ENCODE measurements around the gene ZNF618. TPM values are rescaled to one million over a fixed set of nuclear protein-coding genes. Genes with fewer than 3 reads are reported as not detected.

The ZNF618 gene
- total RNA-seq, 4 donors from 2014 or later = 2.1 to 6.2 (median 4.1) TPM

DNA sequence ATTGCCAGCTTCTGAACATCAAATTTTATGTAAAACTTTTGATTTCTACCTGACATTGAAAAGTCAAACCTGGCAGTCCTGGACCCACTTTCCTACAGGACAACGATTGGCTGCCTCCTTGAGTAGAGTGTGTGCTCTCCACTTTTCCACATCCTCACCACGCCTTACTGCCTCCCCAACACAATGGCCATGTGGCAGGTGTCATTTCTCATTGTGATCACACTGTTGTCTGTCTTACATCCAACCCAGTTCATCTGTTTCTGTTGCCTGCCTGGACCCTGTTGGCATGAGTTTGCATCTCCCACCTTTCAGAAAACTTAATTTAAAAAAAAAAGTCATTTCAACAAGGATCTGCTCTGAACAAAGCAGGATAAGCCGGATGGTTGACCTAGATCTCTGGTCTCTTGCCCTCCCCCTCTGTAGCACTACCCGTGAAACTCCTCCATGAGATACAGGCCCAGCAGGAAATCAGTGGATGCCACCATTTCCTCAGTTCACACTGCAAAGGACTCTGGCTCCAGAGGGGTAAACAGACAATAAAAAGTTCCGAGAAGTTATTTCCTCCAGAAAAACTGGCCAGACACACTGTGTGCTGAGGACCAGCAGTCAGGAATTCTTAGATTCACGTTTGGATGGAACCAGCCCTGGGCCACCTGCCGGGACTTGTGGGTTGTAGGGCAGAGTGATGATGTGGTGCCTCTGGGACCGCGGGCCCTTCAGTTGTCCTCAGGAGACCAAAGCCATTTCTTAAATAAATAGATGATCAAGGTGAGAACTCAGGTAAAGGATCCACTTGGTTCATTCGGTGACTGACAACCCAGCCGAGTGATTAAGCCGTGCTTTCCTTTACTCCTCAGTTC is 153.4 kb downstream of the ZNF618 start:
- WGBS, 2 donors (ENCODE audit: low coverage in 1 of 2) = 82 to 87% methylated on average over 9 to 11 of the region's 12 CpGs
- H3K27ac ChIP-seq = no peak overlapping the region
- no peaks in the 10 kb centered on the region for H3K4me1 ChIP-seq
- peaks cover 0 to 2% (median 0%) of the 10 kb centered on the region in 3 donors for H3K9me3 ChIP-seq
- no peak for ATAC-seq
- TF ChIP-seq POLR2AphosphoS5 (IDR thresholded peaks at IDR 0.05) = no peak
- no peak for TF ChIP-seq CTCF (IDR thresholded peaks at IDR 0.05)
- TF ChIP-seq EP300 (IDR thresholded peaks at IDR 0.05) = no peak
- TF ChIP-seq POLR2A (IDR thresholded peaks at IDR 0.05) = no peak
- H3K36me3 ChIP-seq = peaks cover 0 to 64% of the 10 kb centered on the region in 2 donors
- H3K4me3 ChIP-seq = no peak overlapping the region
- H3K27me3 ChIP-seq = no peaks in the 10 kb centered on the region

GRCh38 chr9:114030364-114030763 is 154.3 kb downstream of the ZNF618 start:
- no peaks in the 10 kb centered on the region for H3K4me1 ChIP-seq
- H3K9me3 ChIP-seq = no peaks in the 10 kb centered on the region
- 84 to 98% methylated on average over 4 of the region's 9 CpGs for WGBS, 2 donors (ENCODE audit: low coverage in 1 of 2)
- no peak overlapping the region for H3K4me3 ChIP-seq
- no peak overlapping the region for H3K27ac ChIP-seq
- H3K27me3 ChIP-seq = no peaks in the 10 kb centered on the region
- TF ChIP-seq POLR2AphosphoS5 (IDR thresholded peaks at IDR 0.05) = no peak
- no peak for TF ChIP-seq POLR2A (IDR thresholded peaks at IDR 0.05)
- TF ChIP-seq CTCF (IDR thresholded peaks at IDR 0.05) = no peak
- TF ChIP-seq EP300 (IDR thresholded peaks at IDR 0.05) = no peak
- ATAC-seq = no peak
- peaks cover 0 to 69% of the 10 kb centered on the region in 2 donors for H3K36me3 ChIP-seq

GRCh38 chr9:114031037-114031630 is 155.0 kb downstream of the ZNF618 start:
- Histone ChIP-seq H3K9me3 (no peaks in the 10 kb centered on the region), H3K4me3 (no peak overlapping the region), H3K27ac (no peak overlapping the region), H3K27me3 (no peaks in the 10 kb centered on the region), H3K4me1 (no peaks in the 10 kb centered on the region), H3K36me3 (peaks cover 0 to 75% of the 10 kb centered on the region in 2 donors)
- TF ChIP-seq EP300 (IDR thresholded peaks at IDR 0.05) = no peak
- TF ChIP-seq POLR2AphosphoS5 (IDR thresholded peaks at IDR 0.05) = no peak
- no peak for TF ChIP-seq POLR2A (IDR thresholded peaks at IDR 0.05)
- TF ChIP-seq CTCF (IDR thresholded peaks at IDR 0.05) = no peak
- whole genome bisulfite sequencing, 2 donors (ENCODE audit: low coverage in 1 of 2) = 69 to 90% methylated on average over 2 to 3 of the region's 7 CpGs
- no peak for ATAC-seq

GRCh38 chr9:114031948-114032840 is 156.1 kb downstream of the ZNF618 start:
- Histone ChIP-seq H3K4me1 (no peaks in the 10 kb centered on the region), H3K27ac (no peak overlapping the region), H3K27me3 (no peaks in the 10 kb centered on the region), H3K36me3 (peaks cover 0 to 86% of the 10 kb centered on the region in 2 donors), H3K4me3 (no peak overlapping the region), H3K9me3 (peaks cover 0 to 9% (median 0%) of the 10 kb centered on the region in 3 donors)
- no peak for ATAC-seq
- WGBS, 2 donors (ENCODE audit: low coverage in 1 of 2) = 59 to 90% methylated on average over 3 to 7 of the region's 19 CpGs
- TF ChIP-seq EP300 (IDR thresholded peaks at IDR 0.05) (no peak), POLR2A (IDR thresholded peaks at IDR 0.05) (no peak), CTCF (IDR thresholded peaks at IDR 0.05) (no peak), POLR2AphosphoS5 (IDR thresholded peaks at IDR 0.05) (no peak)
